K562 (cell line): Measurements from ENCODE around the gene TXNL4A. TPM values are rescaled to one million over a fixed set of nuclear protein-coding genes. Genes with fewer than 3 reads are reported as not detected.

Experiments used
- ATAC-seq: fragments of 200-7000 bp; cut with Tn5 transposase; 3 replicates; pipeline ENCODE4 v1.9.1; 2020; ENCODE audit warnings: moderate library complexity
- BruUV-seq: library from RNA; stranded (reverse); fragments of 400-500 nt; replicated peaks from 2 replicates; lab custom pipeline; 2021; lab: Mats Ljungman, UMichigan
- CTCF ChIA-PET: fragments of 300-600 bp; formaldehyde crosslinking; extraction: SDS; loops from one replicate; lab custom pipeline; 2021; ENCODE audit warnings: low intra/inter-chr PET ratio; lab: Yijun Ruan, JAX
- POLR2A ChIA-PET: fragments of 300-600, 350-650 bp; sonication (Branson Sonifier 250); formaldehyde crosslinking; extraction: SDS; loops from one replicate; lab custom pipeline; 2021; ENCODE audit warnings: antibody characterized with exemption, inconsistent platforms; lab: Yijun Ruan, JAX
- DNase-seq, 4 experiments: peaks; one replicate each; pipeline versions ENCODE4 v3.0.0 to v3.0.0-alpha.2; 2011 to 2018; ENCODE audit warnings: low spot score in 3 of 4, mixed read lengths in 3 of 4; ENCODE audit errors: extremely low read depth in 1 of 4
- FAIRE-seq: peaks from 2 replicates; lab custom pipeline; 2011; peaks lifted over from hg19 to GRCh38; lab: Jason Lieb, UNC
- H2AFZ ChIP-seq: 2 replicates; pipeline ENCODE4 v1.6.0; 2011; ENCODE audit warnings: low read depth, low read length, control low read depth, inconsistent platforms
- H3K27ac ChIP-seq: fragments of 200-600 bp; 3 replicates; pipeline ENCODE4 v1.8.0; 2011; ENCODE audit warnings: low read depth, mild to moderate bottlenecking, control low read depth, inconsistent platforms, low read length, moderate library complexity, mixed read lengths; ENCODE audit errors: extremely low read depth
- H3K27me3 ChIP-seq, 2 experiments: fragments of 300-600 bp in 1 of 2; 2 replicates in 1 of 2; 3 replicates in 1 of 2; pipeline versions ENCODE4 v1.6.0 to v1.8.0; 2011; ENCODE audit warnings: inconsistent platforms in 2 of 2, low read length in 2 of 2, mild to moderate bottlenecking in 1 of 2, mixed read lengths in 1 of 2, moderate library complexity in 1 of 2; ENCODE audit not compliant: control insufficient read depth in 2 of 2, insufficient read depth in 2 of 2
- H3K36me3 ChIP-seq: fragments of 300-600 bp; 3 replicates; pipeline ENCODE4 v1.8.0; 2011; ENCODE audit warnings: mild to moderate bottlenecking, low read length, inconsistent platforms; ENCODE audit not compliant: control insufficient read depth, insufficient read depth
- H3K4me1 ChIP-seq, 2 experiments: fragments of 200-600 bp in 1 of 2; replicated peaks in 1 of 2; 2 replicates in 1 of 2; 3 replicates in 1 of 2; pipeline versions ENCODE4 v1.5.1 to v1.8.0; 2011; ENCODE audit warnings: inconsistent platforms in 2 of 2, low read length in 2 of 2, mild to moderate bottlenecking in 1 of 2, mixed read lengths in 1 of 2, moderate library complexity in 1 of 2; ENCODE audit not compliant: control insufficient read depth in 2 of 2, insufficient read depth in 2 of 2
- H3K4me2 ChIP-seq: 2 replicates; pipeline ENCODE4 v1.6.1; 2011; ENCODE audit warnings: low read length, control low read depth, inconsistent platforms, mixed read lengths; ENCODE audit not compliant: insufficient read depth
- H3K4me3 ChIP-seq: fragments of 200-600 bp; sonication (generic), shearing (Covaris generic); 2 replicates; pipeline ENCODE4 v1.5.1; 2016; ENCODE audit warnings: control low read depth, inconsistent platforms
- H3K79me2 ChIP-seq: fragments of 200-600 bp; 3 replicates; pipeline ENCODE4 v1.8.0; 2011; ENCODE audit warnings: low read length, inconsistent platforms; ENCODE audit not compliant: control insufficient read depth, insufficient read depth
- H3K9ac ChIP-seq, 2 experiments: 2 replicates each; pipeline versions ENCODE4 v1.6.0 to v1.6.1; 2011; ENCODE audit warnings: low read depth in 2 of 2, low read length in 2 of 2, control low read depth in 1 of 2, inconsistent platforms in 1 of 2, mild to moderate bottlenecking in 1 of 2, mixed read lengths in 1 of 2; ENCODE audit not compliant: insufficient read depth in 1 of 2
- H3K9me1 ChIP-seq: one replicate; pipeline ENCODE4 v1.6.0; 2011; ENCODE audit warnings: inconsistent platforms, mild to moderate bottlenecking, low read length, moderate library complexity; ENCODE audit not compliant: control insufficient read depth, insufficient read depth
- H3K9me3 ChIP-seq: replicated peaks from 2 replicates; pipeline ENCODE4 v1.5.1; 2011; ENCODE audit warnings: low read depth, low read length, inconsistent platforms; ENCODE audit not compliant: control insufficient read depth, insufficient read depth
- H4K20me1 ChIP-seq: replicated peaks from 2 replicates; pipeline ENCODE4 v1.6.1; 2011; ENCODE audit warnings: low read length, inconsistent platforms, mixed read lengths; ENCODE audit not compliant: control insufficient read depth, insufficient read depth
- DEAF1 ChIP-seq: fragments of 450-650 bp; formaldehyde crosslinking; IDR thresholded peaks from 2 replicates; pipeline ENCODE4 v1.4.0; 2020; ENCODE audit warnings: mild to moderate bottlenecking, moderate library complexity
- RFX5 ChIP-seq: IDR thresholded peaks from 2 replicates; pipeline ENCODE4 v1.6.1; 2011; ENCODE audit warnings: low read depth, mild to moderate bottlenecking, improper control_type of control experiment, low read length
- SIN3A ChIP-seq, 2 experiments: fragments of 150-350 bp in 1 of 2; IDR thresholded peaks; 2 replicates each; pipeline ENCODE4 v1.6.1; 2011 to 2016; ENCODE audit warnings: borderline replicate concordance in 2 of 2, low read depth in 2 of 2, low read length in 2 of 2, mild to moderate bottlenecking in 2 of 2, moderate library complexity in 2 of 2; ENCODE audit not compliant: control insufficient read depth in 1 of 2
- SMAD3 ChIP-seq: fragments of 450-650 bp; formaldehyde crosslinking; conservative IDR thresholded peaks from 2 replicates; pipeline ENCODE4 v1.4.0; 2020; ENCODE audit warnings: mild to moderate bottlenecking
- TAF1 ChIP-seq: IDR thresholded peaks from 2 replicates; pipeline ENCODE4 v1.6.1; 2011; ENCODE audit warnings: mild to moderate bottlenecking, low read length, moderate library complexity; ENCODE audit not compliant: insufficient read depth, control insufficient read depth, severe bottlenecking; ENCODE audit errors: extremely low read depth
- U2AF2 ChIP-seq: fragments of 200-400 bp; formaldehyde crosslinking; optimal IDR thresholded peaks from 2 replicates; pipeline ENCODE3; 2017; ENCODE audit warnings: low read depth, mild to moderate bottlenecking, low read length
- ZBTB26 ChIP-seq: fragments of 450-650 bp; formaldehyde crosslinking; IDR thresholded peaks from 2 replicates; pipeline ENCODE4 v1.4.0; 2022; ENCODE audit warnings: missing genetic modification characterization
- ZNF507 ChIP-seq: conservative IDR thresholded peaks from 2 replicates; pipeline ENCODE4 v1.6.1; 2017; ENCODE audit warnings: missing genetic modification characterization, missing compliant biosample characterization
- WGBS: fragments of 100-300 bp; shearing (Covaris generic); methylation state at CpG from one replicate; pipeline ENCODE4 v1.1.6; 2016; ENCODE audit warnings: low coverage, mixed read lengths; ENCODE audit not compliant: insufficient coverage; ENCODE audit errors: missing lambda C conversion rate; 5-methylcytosine and 5-hydroxymethylcytosine counted together
- in situ Hi-C: fragments of 300-500 bp; cut with MboI; formaldehyde crosslinking; loops from 4 replicates; pipeline ENCODE4 v1.15.0; 2018; ENCODE audit warnings: inconsistent platforms, mixed read lengths
- intact Hi-C: fragments of 100-400 bp; cut with micrococcal nuclease; formaldehyde crosslinking; loops from 2 replicates; pipeline ENCODE4 v1.14.2; 2022
- polyA plus RNA-seq, 8 experiments: library from polyadenylated mRNA; depleted of rRNA in 4 of 8; stranded (reverse) in 5 of 8; unstranded in 3 of 8; fragments of >200 nt; fragmentation: Nextera tagmentation in 2 of 8; fragmentation: Illumina TruSeq in 1 of 8; extraction: Ambion mirVana in 2 of 8; extraction: Trizol in 1 of 8; gene quantifications; 2 replicates each; pipeline versions ENCODE4 v1.2.1 to v1.2.3, GENCODE V29; 2011 to 2014; ENCODE audit warnings: inconsistent platforms in 1 of 8, missing spikeins in 1 of 8
- total RNA-seq, 7 experiments: library from RNA; depleted of rRNA in 6 of 7; stranded (reverse); fragments of >200 nt in 6 of 7; fragmentation: Illumina TruSeq in 2 of 7; extraction: Trizol in 2 of 7; gene quantifications; 2 replicates each; pipeline versions ENCODE4 v1.2.1 to v1.2.3, GENCODE V29; 2011 to 2021; ENCODE audit warnings: low replicate concordance in 1 of 7

Gene TXNL4A
- total and polyA plus RNA-seq, 9 of the 15 experiments (the other 6 are each of a cell fraction or from before 2014, with no cell fraction given), result 27.0 to 132 (median 87.5) TPM

GRCh38 chr18:79955302-79956075 lies 32.9 kb downstream of the TXNL4A start:
- Histone ChIP-seq H3K4me2 (no peak overlapping the region), H3K79me2 (peaks cover under 1% of the 10 kb centered on the region; the same call in 1 of the 3 replicates), H3K9ac (no peak overlapping the region), H3K27ac (no peak overlapping the region), H3K27me3 (no peaks in the 10 kb centered on the region), H3K36me3 (no peaks in the 10 kb centered on the region), H3K4me3 (no peak overlapping the region), H4K20me1 (no peaks in the 10 kb centered on the region), H2AFZ (no peak overlapping the region), H3K9me3 (no peaks in the 10 kb centered on the region), H3K9me1 (no peaks in the 10 kb centered on the region), H3K4me1 (peaks cover 7 to 21% of the 10 kb centered on the region in 2 experiments; a peak in 4 of 5 replicates)
- in situ Hi-C loops (no loop called here), intact Hi-C loops (no loop called here)
- ChIA-PET CTCF (no interaction called here), POLR2A (interaction anchor here (1.9 kb wide), 1 partner anchor 13 kb away, joined by 7 read pairs; no protein-coding TSS in a partner anchor)
- 55% methylated on average over 10 of the region's 12 CpGs for whole genome bisulfite sequencing
- DNase-seq (no peak), ATAC-seq (no peak), FAIRE-seq (no peak)
- no TSS peak for BruUV-seq
- TF ChIP-seq TAF1 (no peak), DEAF1 (CRISPR knock-in tag) (no peak), RFX5 (no peak), ZNF507 (tag) (no peak), SIN3A (IDR thresholded peaks at IDR 0.05; ENCODE audit: borderline replicate concordance in 2 of 2, control insufficient read depth in 1 of 2, low read depth in 2 of 2, low read length in 2 of 2) (no peak), U2AF2 (no peak), ZBTB26 (CRISPR knock-in tag) (no peak), SMAD3 (CRISPR knock-in tag) (no peak)
